Gastrocnemius medialis (tissue), 4 donors: ENCODE results near the gene RUNX1. TPM values are rescaled to one million over a fixed set of nuclear protein-coding genes. Genes with fewer than 3 reads are reported as not detected.

Experiments used
- ATAC-seq, 2 donors: fragments of 150-250 bp; one replicate each; pipeline ENCODE4 v1.9.1; 2016
- DNase-seq, 2 donors: peaks; one replicate each; pipeline ENCODE4 v3.0.0-alpha.2; 2019
- H3K27ac ChIP-seq, 4 donors: fragments of 200-600 bp; sonication (generic); 1 replicate in 1 of 4; 2 replicates in 3 of 4; pipeline ENCODE4 v1.5.1; 2016 to 2018; ENCODE audit warnings: mild to moderate bottlenecking in 2 of 4, moderate library complexity in 1 of 4
- H3K27me3 ChIP-seq, 3 donors: fragments of 200-600 bp; sonication (generic) in 2 of 3; 1 replicate in 1 of 3; 2 replicates in 2 of 3; pipeline versions ENCODE4 v1.5.1 to v1.6.0; 2016 to 2019; ENCODE audit warnings: mild to moderate bottlenecking in 1 of 3, moderate library complexity in 1 of 3
- H3K36me3 ChIP-seq, 2 donors: fragments of 200-600 bp; sonication (generic) in 1 of 2; one replicate each; pipeline ENCODE4 v1.5.1; 2017 to 2018
- H3K4me1 ChIP-seq, 2 donors: fragments of 200-600 bp; sonication (generic) in 1 of 2; one replicate each; pipeline ENCODE4 v1.5.1; 2016 to 2017; ENCODE audit warnings: mild to moderate bottlenecking in 2 of 2
- H3K4me3 ChIP-seq, 4 donors: fragments of 200-600 bp; sonication (generic) in 3 of 4; 1 replicate in 1 of 4; 2 replicates in 3 of 4; pipeline ENCODE4 v1.5.1; 2016 to 2019; ENCODE audit warnings: mild to moderate bottlenecking in 2 of 4
- H3K9me3 ChIP-seq, 3 donors: fragments of 200-600 bp; sonication (generic) in 2 of 3; 1 replicate in 1 of 3; 2 replicates in 2 of 3; pipeline ENCODE4 v1.5.1; 2016 to 2019
- CTCF ChIP-seq, 5 experiments: fragments of 450-650 bp in 3 of 5; fragments of 200-600 bp in 2 of 5; sonication (generic) in 2 of 5; IDR thresholded peaks in 4 of 5; conservative IDR thresholded peaks in 1 of 5; 1 replicate in 4 of 5; 2 replicates in 1 of 5; pipeline ENCODE4 v1.5.1; 2016 to 2019; ENCODE audit warnings: antibody characterized with exemption in 5 of 5, mild to moderate bottlenecking in 3 of 5, moderate library complexity in 3 of 5
- POLR2A ChIP-seq, 2 donors: fragments of 450-650 bp; IDR thresholded peaks; one replicate each; pipeline ENCODE4 v1.6.1; 2017; ENCODE audit warnings: antibody characterized with exemption in 2 of 2, mild to moderate bottlenecking in 2 of 2, moderate library complexity in 2 of 2
- in situ Hi-C, 4 donors: fragments of 200-750 bp; cut with MboI; loops; one replicate each; pipeline versions ENCODE4 v1.15.0 to v1.8.0; 2017; ENCODE audit warnings: low sequenced_read_pairs in 4 of 4
- intact Hi-C: fragments of 100-400 bp; cut with DNase I; formaldehyde crosslinking; loops from one replicate; pipeline ENCODE4 v1.15.1; 2023; ENCODE audit warnings: low total_unique reads
- total RNA-seq, 4 donors: library from RNA; depleted of rRNA; stranded (reverse); fragments of >200 nt; gene quantifications; one replicate each; pipeline versions ENCODE4 v1.1.0 to v1.2.3, GENCODE V29; 2016

RUNX1 gene
- total RNA-seq, 4 donors from 2014 or later = 8.0 to 20.9 (median 10.6) TPM

DNA sequence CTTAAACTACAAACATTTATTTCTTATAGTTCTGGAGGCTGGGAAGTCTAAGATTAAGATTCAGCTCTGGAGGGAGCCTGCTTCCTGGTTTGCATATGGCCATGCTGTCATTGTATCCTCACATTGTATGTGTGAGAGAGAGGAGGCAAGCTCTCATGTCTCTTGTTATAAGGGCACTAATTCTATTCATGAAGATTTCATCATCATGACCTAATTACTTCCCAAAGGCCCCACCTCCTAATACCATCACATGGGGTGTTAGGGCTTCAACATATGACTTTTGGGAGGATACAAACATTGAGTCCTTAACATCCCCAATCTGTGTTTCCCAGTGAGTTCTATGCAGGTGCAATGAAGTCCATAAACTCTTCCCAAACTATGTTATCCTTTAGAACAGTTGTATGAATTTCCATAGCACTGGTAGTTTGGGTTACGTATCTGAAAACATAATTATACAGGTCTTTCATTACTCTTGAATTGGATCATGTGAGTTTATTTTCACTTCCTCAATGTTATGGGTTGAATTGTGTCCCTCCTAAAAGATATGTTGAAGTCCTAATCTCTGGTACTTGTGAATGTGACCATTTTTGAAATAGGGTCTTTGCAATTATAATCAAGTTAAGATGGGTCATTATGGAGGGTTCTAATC, 124.2 kb downstream of the RUNX1 start:
- H3K27ac ChIP-seq = no peak overlapping the region
- no peaks in the 10 kb centered on the region for H3K9me3 ChIP-seq
- no peaks in the 10 kb centered on the region for H3K27me3 ChIP-seq
- ATAC-seq (no peak), DNase-seq (no peak)
- TF ChIP-seq POLR2A (IDR thresholded peaks at IDR 0.05) (no peak), CTCF (IDR thresholded peaks at IDR 0.05 in 4 of 5, conservative IDR thresholded peaks at IDR 0.05 in 1 of 5) (no peak)
- no peaks in the 10 kb centered on the region for H3K36me3 ChIP-seq
- H3K4me1 ChIP-seq = no peaks in the 10 kb centered on the region
- in situ Hi-C loops (loop anchor here in 2 of 4 donors (25.0 kb wide), 2 partner anchors 487 to 887 kb away; no protein-coding TSS in a partner anchor), intact Hi-C loops (no loop called here)
- no peak overlapping the region for H3K4me3 ChIP-seq

GRCh38 chr21:34924194-34924593, 124.9 kb downstream of the RUNX1 start:
- Histone ChIP-seq H3K4me1 (no peaks in the 10 kb centered on the region), H3K4me3 (no peak overlapping the region), H3K27me3 (no peaks in the 10 kb centered on the region), H3K9me3 (no peaks in the 10 kb centered on the region), H3K27ac (no peak overlapping the region), H3K36me3 (no peaks in the 10 kb centered on the region)
- no peak for DNase-seq
- TF ChIP-seq POLR2A (IDR thresholded peaks at IDR 0.05) (no peak), CTCF (IDR thresholded peaks at IDR 0.05 in 4 of 5, conservative IDR thresholded peaks at IDR 0.05 in 1 of 5) (no peak)
- in situ Hi-C loops = loop anchor here in 2 of 4 donors (25.0 kb wide), 2 partner anchors 488 to 888 kb away; no protein-coding TSS in a partner anchor
- intact Hi-C loops = no loop called here
- ATAC-seq = no peak

DNA sequence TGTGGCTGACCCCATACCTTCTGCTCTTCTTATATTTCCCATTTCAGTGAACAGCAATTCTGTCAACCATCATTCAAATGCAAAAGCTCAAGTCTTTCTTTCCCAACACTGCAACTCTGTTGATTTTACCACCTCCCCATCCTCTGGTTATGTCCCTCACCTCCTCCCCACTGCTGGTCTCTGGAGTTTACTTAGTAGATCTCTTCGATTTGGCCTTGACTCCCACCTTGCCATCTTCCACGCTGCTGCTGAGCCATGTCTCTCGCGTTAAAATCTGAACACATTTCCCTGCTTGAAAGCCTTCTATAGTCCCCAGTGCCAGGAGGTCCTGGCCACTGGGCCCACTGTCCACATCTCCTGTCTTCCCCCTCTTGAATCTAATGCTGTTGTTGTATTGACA, 125.5 kb downstream of the RUNX1 start:
- Histone ChIP-seq H3K27me3 (no peaks in the 10 kb centered on the region), H3K27ac (no peak overlapping the region), H3K4me1 (no peaks in the 10 kb centered on the region), H3K4me3 (no peak overlapping the region), H3K36me3 (no peaks in the 10 kb centered on the region), H3K9me3 (no peaks in the 10 kb centered on the region)
- in situ Hi-C loops = loop anchor here in 2 of 4 donors (25.0 kb wide), 2 partner anchors 489 to 889 kb away; no protein-coding TSS in a partner anchor
- DNase-seq (no peak), ATAC-seq (no peak)
- TF ChIP-seq CTCF (IDR thresholded peaks at IDR 0.05 in 4 of 5, conservative IDR thresholded peaks at IDR 0.05 in 1 of 5) (no peak), POLR2A (IDR thresholded peaks at IDR 0.05) (no peak)
- intact Hi-C loops = no loop called here

DNA sequence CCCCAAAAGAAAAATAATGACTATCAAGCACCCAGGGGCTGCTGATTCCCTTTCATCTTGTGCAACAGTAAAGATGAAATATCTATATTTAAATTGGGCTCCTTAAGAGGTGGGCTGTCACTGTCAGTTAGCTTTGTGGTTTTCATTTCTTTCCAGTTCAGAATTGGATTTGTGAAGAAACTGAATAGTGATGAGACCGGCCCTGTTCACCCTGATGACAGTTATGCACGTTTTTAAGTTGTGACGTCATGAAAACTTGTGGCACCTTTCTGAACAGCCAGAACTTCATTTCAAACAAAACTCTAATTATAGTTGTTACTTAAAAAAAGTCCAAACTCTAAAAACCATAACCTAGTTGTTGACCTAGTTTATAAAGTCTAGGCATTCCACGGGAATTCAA, 125.9 kb downstream of the RUNX1 start:
- H3K9me3 ChIP-seq = no peaks in the 10 kb centered on the region
- ATAC-seq = no peak
- no peak overlapping the region for H3K4me3 ChIP-seq
- in situ Hi-C loops (loop anchor here in 2 of 4 donors (25.0 kb wide), 2 partner anchors 489 to 889 kb away; no protein-coding TSS in a partner anchor), intact Hi-C loops (no loop called here)
- DNase-seq = no peak
- H3K27ac ChIP-seq = no peak overlapping the region
- TF ChIP-seq POLR2A (IDR thresholded peaks at IDR 0.05) (no peak), CTCF (IDR thresholded peaks at IDR 0.05 in 4 of 5, conservative IDR thresholded peaks at IDR 0.05 in 1 of 5) (no peak)
- H3K36me3 ChIP-seq = no peaks in the 10 kb centered on the region
- no peaks in the 10 kb centered on the region for H3K4me1 ChIP-seq
- H3K27me3 ChIP-seq = no peaks in the 10 kb centered on the region
